ENCODE results near the gene KNL1.

Gene KNL1

GRCh38 chr15:40555876-40556275, 38.2 kb upstream of the KNL1 start:
- no peak for DNase-seq (ENCODE audit: low read depth in 2 of 2)
- H3K4me3 ChIP-seq (replicated peaks in 1 of 2; ENCODE audit: low read depth in 2 of 2, low read length in 2 of 2) = no peak overlapping the region
- TF ChIP-seq CTCF (IDR thresholded peaks at IDR 0.05; ENCODE audit: low read depth, low read length) = no peak

- no peak for TF ChIP-seq CTCF (IDR thresholded peaks at IDR 0.05; ENCODE audit: low read depth, low read length)
- no peak for DNase-seq (ENCODE audit: low read depth in 2 of 2)
- no peak overlapping the region for H3K4me3 ChIP-seq (replicated peaks in 1 of 2; ENCODE audit: low read depth in 2 of 2, low read length in 2 of 2)
Observed at GRCh38 chr15:40558952-40559742, 34.9 kb upstream of the KNL1 start.

GRCh38 chr15:40562691-40563090, 31.4 kb upstream of the KNL1 start:
- TF ChIP-seq CTCF (IDR thresholded peaks at IDR 0.05; ENCODE audit: low read depth, low read length) = no peak
- no peak overlapping the region for H3K4me3 ChIP-seq (replicated peaks in 1 of 2; ENCODE audit: low read depth in 2 of 2, low read length in 2 of 2)
- peak in 1 of 2 donors; percentile 7 for DNase-seq (ENCODE audit: low read depth in 2 of 2)

- TF ChIP-seq CTCF (IDR thresholded peaks at IDR 0.05; ENCODE audit: low read depth, low read length) = no peak
- H3K4me3 ChIP-seq (replicated peaks in 1 of 2; ENCODE audit: low read depth in 2 of 2, low read length in 2 of 2) = no peak overlapping the region
- peak in 1 of 2 donors; percentile 24 for DNase-seq (ENCODE audit: low read depth in 2 of 2)
Observed at GRCh38 chr15:40563426-40563825, 30.6 kb upstream of the KNL1 start.

- peak within 1 kb of the TSS; percentile 86 to 88 for H3K4me3 ChIP-seq (replicated peaks in 1 of 2; ENCODE audit: low read depth in 2 of 2, low read length in 2 of 2)
- TF ChIP-seq CTCF (IDR thresholded peaks at IDR 0.05; ENCODE audit: low read depth, low read length) = no peak
- DNase-seq (ENCODE audit: low read depth in 2 of 2) = peak; percentile 98
Observed at GRCh38 chr15:40564591-40565332, 29.3 kb upstream of the KNL1 start, which contains the start of gene CCDC32. Gene CCDC32, minus strand, starts transcription at chr15:40565042. Its CDS starts 2,027 bp downstream, at chr15:40563015.

- no peak for TF ChIP-seq CTCF (IDR thresholded peaks at IDR 0.05; ENCODE audit: low read depth, low read length)
- DNase-seq (ENCODE audit: low read depth in 2 of 2) = no peak
- peak overlapping the region; percentile 86 to 88 for H3K4me3 ChIP-seq (replicated peaks in 1 of 2; ENCODE audit: low read depth in 2 of 2, low read length in 2 of 2)
Observed at GRCh38 chr15:40565333-40566238, 28.5 kb upstream of the KNL1 start.

Measured in cardiac fibroblast (primary cell).